HL-60 (cell line): Measurements from ENCODE around the gene JUP.

Source experiments
- GABPA ChIP-seq: IDR thresholded peaks from 2 replicates; pipeline ENCODE4 v1.6.1; 2012; ENCODE audit warnings: low read depth
- POLR2AphosphoS5 ChIP-seq: IDR thresholded peaks from 2 replicates; pipeline ENCODE4 v1.6.1; 2012; ENCODE audit warnings: low read depth
- SPI1 ChIP-seq: IDR thresholded peaks from 2 replicates; pipeline ENCODE4 v1.6.1; 2012; ENCODE audit warnings: low read depth, mild to moderate bottlenecking, borderline replicate concordance
- TF ChIP-seq, protein P1 (sequence below): IDR thresholded peaks from one replicate; pipeline ENCODE4 v1.5.1; 2011; ENCODE audit warnings: low read length, control low read depth, inconsistent platforms; ENCODE audit not compliant: insufficient read depth
- TF ChIP-seq, protein P2 (sequence below): IDR thresholded peaks from 2 replicates; pipeline ENCODE4 v1.6.1; 2012; ENCODE audit warnings: low read depth; ENCODE audit not compliant: insufficient replicate concordance

GRCh38 chr17:41766135-41766534, 20.4 kb downstream of the JUP start:
- TF ChIP-seq POLR2AphosphoS5, result no peak
- TF ChIP-seq, protein P1, sequence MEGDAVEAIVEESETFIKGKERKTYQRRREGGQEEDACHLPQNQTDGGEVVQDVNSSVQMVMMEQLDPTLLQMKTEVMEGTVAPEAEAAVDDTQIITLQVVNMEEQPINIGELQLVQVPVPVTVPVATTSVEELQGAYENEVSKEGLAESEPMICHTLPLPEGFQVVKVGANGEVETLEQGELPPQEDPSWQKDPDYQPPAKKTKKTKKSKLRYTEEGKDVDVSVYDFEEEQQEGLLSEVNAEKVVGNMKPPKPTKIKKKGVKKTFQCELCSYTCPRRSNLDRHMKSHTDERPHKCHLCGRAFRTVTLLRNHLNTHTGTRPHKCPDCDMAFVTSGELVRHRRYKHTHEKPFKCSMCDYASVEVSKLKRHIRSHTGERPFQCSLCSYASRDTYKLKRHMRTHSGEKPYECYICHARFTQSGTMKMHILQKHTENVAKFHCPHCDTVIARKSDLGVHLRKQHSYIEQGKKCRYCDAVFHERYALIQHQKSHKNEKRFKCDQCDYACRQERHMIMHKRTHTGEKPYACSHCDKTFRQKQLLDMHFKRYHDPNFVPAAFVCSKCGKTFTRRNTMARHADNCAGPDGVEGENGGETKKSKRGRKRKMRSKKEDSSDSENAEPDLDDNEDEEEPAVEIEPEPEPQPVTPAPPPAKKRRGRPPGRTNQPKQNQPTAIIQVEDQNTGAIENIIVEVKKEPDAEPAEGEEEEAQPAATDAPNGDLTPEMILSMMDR, result no peak
- TF ChIP-seq, protein P2, sequence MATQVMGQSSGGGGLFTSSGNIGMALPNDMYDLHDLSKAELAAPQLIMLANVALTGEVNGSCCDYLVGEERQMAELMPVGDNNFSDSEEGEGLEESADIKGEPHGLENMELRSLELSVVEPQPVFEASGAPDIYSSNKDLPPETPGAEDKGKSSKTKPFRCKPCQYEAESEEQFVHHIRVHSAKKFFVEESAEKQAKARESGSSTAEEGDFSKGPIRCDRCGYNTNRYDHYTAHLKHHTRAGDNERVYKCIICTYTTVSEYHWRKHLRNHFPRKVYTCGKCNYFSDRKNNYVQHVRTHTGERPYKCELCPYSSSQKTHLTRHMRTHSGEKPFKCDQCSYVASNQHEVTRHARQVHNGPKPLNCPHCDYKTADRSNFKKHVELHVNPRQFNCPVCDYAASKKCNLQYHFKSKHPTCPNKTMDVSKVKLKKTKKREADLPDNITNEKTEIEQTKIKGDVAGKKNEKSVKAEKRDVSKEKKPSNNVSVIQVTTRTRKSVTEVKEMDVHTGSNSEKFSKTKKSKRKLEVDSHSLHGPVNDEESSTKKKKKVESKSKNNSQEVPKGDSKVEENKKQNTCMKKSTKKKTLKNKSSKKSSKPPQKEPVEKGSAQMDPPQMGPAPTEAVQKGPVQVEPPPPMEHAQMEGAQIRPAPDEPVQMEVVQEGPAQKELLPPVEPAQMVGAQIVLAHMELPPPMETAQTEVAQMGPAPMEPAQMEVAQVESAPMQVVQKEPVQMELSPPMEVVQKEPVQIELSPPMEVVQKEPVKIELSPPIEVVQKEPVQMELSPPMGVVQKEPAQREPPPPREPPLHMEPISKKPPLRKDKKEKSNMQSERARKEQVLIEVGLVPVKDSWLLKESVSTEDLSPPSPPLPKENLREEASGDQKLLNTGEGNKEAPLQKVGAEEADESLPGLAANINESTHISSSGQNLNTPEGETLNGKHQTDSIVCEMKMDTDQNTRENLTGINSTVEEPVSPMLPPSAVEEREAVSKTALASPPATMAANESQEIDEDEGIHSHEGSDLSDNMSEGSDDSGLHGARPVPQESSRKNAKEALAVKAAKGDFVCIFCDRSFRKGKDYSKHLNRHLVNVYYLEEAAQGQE, result no peak
- TF ChIP-seq SPI1, result no peak
- no peak for TF ChIP-seq GABPA
